Tibial nerve (tissue), 4 donors: Measurements from ENCODE around the gene USP9Y. TPM values are rescaled to one million over a fixed set of nuclear protein-coding genes. Genes with fewer than 3 reads are reported as not detected.

Experiments
- DNase-seq, 2 donors: peaks; one replicate each; pipeline ENCODE4 v3.0.0-alpha.2; 2019; ENCODE audit warnings: low spot score in 2 of 2
- H3K27ac ChIP-seq, 4 donors: fragments of 200-600 bp; sonication (generic) in 3 of 4; one replicate each; pipeline ENCODE4 v1.5.1; 2017 to 2019; ENCODE audit warnings: mild to moderate bottlenecking in 1 of 4
- H3K27me3 ChIP-seq, 2 donors: fragments of 200-600 bp; sonication (generic) in 1 of 2; one replicate each; pipeline versions ENCODE4 v1.5.1 to v1.6.0; 2017 to 2019
- H3K36me3 ChIP-seq, 3 donors: fragments of 200-600 bp; sonication (generic); one replicate each; pipeline ENCODE4 v1.5.1; 2018 to 2019
- H3K4me1 ChIP-seq, 4 donors: fragments of 200-600 bp; sonication (generic) in 3 of 4; one replicate each; pipeline ENCODE4 v1.5.1; 2017 to 2019
- H3K4me3 ChIP-seq, 4 donors: fragments of 200-600 bp; sonication (generic) in 3 of 4; one replicate each; pipeline ENCODE4 v1.5.1; 2017 to 2019; ENCODE audit warnings: mild to moderate bottlenecking in 1 of 4, moderate library complexity in 1 of 4
- H3K9me3 ChIP-seq, 4 donors: fragments of 200-600 bp; sonication (generic) in 3 of 4; one replicate each; pipeline ENCODE4 v1.5.1; 2017 to 2019
- CTCF ChIP-seq, 5 experiments: fragments of 200-600 bp in 3 of 5; fragments of 450-650 bp in 2 of 5; sonication (generic) in 3 of 5; IDR thresholded peaks; one replicate each; pipeline ENCODE4 v1.5.1; 2016 to 2019; ENCODE audit warnings: antibody characterized with exemption in 5 of 5, mild to moderate bottlenecking in 3 of 5, moderate library complexity in 2 of 5
- EP300 ChIP-seq, 2 donors: sonication (generic); formaldehyde crosslinking; IDR thresholded peaks; one replicate each; pipeline ENCODE4 v1.6.1; 2017; ENCODE audit warnings: antibody characterized with exemption in 2 of 2, mild to moderate bottlenecking in 1 of 2
- POLR2A ChIP-seq, 2 donors: fragments of 450-650 bp; IDR thresholded peaks; one replicate each; pipeline ENCODE4 v1.6.1; 2017; ENCODE audit warnings: antibody characterized with exemption in 2 of 2, mild to moderate bottlenecking in 2 of 2, moderate library complexity in 2 of 2
- WGBS, 2 donors: methylation state at CpG; one replicate each; pipeline ENCODE4 v1.1.5; 2018; 5-methylcytosine and 5-hydroxymethylcytosine counted together
- total RNA-seq, 4 donors: library from RNA; depleted of rRNA; stranded (reverse); fragments of >200 nt; gene quantifications; one replicate each; pipeline ENCODE4 v1.1.0, GENCODE V29; 2016

USP9Y gene
- total RNA-seq, 4 donors from 2014 or later = under 0.01 to 23.1 (median 20.8) TPM; not detected in 1

DNA sequence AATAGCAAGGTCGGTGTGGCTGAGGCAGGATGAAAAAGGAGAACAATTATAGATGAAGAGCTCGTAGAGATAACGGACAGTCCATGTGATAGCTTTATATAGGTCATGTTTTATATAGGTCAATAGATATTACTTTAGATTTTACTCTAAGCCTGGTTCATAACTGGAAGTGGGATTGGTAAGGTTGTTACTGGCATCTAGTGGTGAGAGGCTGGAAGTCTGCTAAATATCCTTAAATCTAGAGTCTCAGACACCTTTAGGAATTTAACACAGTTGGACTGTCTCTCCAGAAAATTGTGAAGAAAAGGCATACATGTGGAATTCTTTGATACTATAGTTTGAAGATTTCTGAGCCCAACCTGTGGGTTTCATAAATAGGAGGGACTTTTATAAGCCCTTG, 108.0 kb downstream of the USP9Y start:
- Histone ChIP-seq H3K36me3 (peaks cover 0 to 5% (median 0%) of the 10 kb centered on the region in 3 donors), H3K9me3 (no peaks in the 10 kb centered on the region), H3K27ac (no peak overlapping the region), H3K4me3 (no peak overlapping the region), H3K27me3 (no peaks in the 10 kb centered on the region), H3K4me1 (no peaks in the 10 kb centered on the region)
- WGBS, 2 donors = 44% methylated on average over 3 of the region's 3 CpGs; no CpG with 5 or more reads in 1 of the 2 donors
- no peak for DNase-seq
- TF ChIP-seq EP300 (IDR thresholded peaks at IDR 0.05) = no peak
- no peak for TF ChIP-seq CTCF (IDR thresholded peaks at IDR 0.05)
- TF ChIP-seq POLR2A (IDR thresholded peaks at IDR 0.05) = no peak

GRCh38 chrY:12823408-12823807, 122.4 kb downstream of the USP9Y start:
- H3K36me3 ChIP-seq = peaks cover 0 to 3% (median 0%) of the 10 kb centered on the region in 3 donors
- 69% methylated on average over 1 of the region's 1 CpG; no CpG with 5 or more reads in 1 of the 2 donors for WGBS, 2 donors
- no peaks in the 10 kb centered on the region for H3K27me3 ChIP-seq
- no peaks in the 10 kb centered on the region for H3K9me3 ChIP-seq
- H3K4me1 ChIP-seq = no peaks in the 10 kb centered on the region
- no peak overlapping the region for H3K4me3 ChIP-seq
- DNase-seq = no peak
- TF ChIP-seq POLR2A (IDR thresholded peaks at IDR 0.05) = no peak
- no peak for TF ChIP-seq EP300 (IDR thresholded peaks at IDR 0.05)
- TF ChIP-seq CTCF (IDR thresholded peaks at IDR 0.05) = no peak
- H3K27ac ChIP-seq = no peak overlapping the region

GRCh38 chrY:12826791-12827190, 125.8 kb downstream of the USP9Y start:
- no peaks in the 10 kb centered on the region for H3K36me3 ChIP-seq
- DNase-seq = no peak
- no peak overlapping the region for H3K27ac ChIP-seq
- 100% methylated on average over 1 of the region's 1 CpG; no CpG with 5 or more reads in 1 of the 2 donors for WGBS, 2 donors
- H3K4me3 ChIP-seq = no peak overlapping the region
- no peaks in the 10 kb centered on the region for H3K27me3 ChIP-seq
- H3K9me3 ChIP-seq = no peaks in the 10 kb centered on the region
- no peaks in the 10 kb centered on the region for H3K4me1 ChIP-seq
- TF ChIP-seq CTCF (IDR thresholded peaks at IDR 0.05) = no peak
- TF ChIP-seq EP300 (IDR thresholded peaks at IDR 0.05) = no peak
- TF ChIP-seq POLR2A (IDR thresholded peaks at IDR 0.05) = no peak

DNA sequence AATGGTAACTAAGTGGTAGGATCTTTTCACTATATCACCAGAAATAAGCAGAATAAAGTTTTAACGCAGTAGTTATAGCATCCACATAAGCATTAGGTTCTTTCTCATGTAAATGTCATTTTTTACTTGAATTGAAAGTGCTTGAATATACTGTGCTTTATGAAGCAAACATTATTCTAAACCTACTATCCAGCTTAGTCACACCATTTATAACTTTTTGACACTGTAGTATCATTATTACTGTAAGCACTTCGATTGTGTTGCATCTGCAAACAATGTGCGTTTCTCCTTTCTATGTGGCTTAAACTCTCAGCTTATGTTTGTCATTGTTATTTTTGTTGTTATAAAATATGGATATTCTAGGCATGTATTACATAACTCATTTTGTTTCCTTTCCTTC, 132.3 kb downstream of the USP9Y start:
- Histone ChIP-seq H3K27ac (no peak overlapping the region), H3K4me1 (no peaks in the 10 kb centered on the region), H3K36me3 (peaks cover 0 to 11% (median 0%) of the 10 kb centered on the region in 3 donors), H3K9me3 (no peaks in the 10 kb centered on the region), H3K4me3 (no peak overlapping the region), H3K27me3 (no peaks in the 10 kb centered on the region)
- TF ChIP-seq EP300 (IDR thresholded peaks at IDR 0.05) (no peak), CTCF (IDR thresholded peaks at IDR 0.05) (no peak), POLR2A (IDR thresholded peaks at IDR 0.05) (no peak)
- WGBS, 2 donors = 92% methylated on average over 3 of the region's 3 CpGs; no CpG with 5 or more reads in 1 of the 2 donors
- no peak for DNase-seq

DNA sequence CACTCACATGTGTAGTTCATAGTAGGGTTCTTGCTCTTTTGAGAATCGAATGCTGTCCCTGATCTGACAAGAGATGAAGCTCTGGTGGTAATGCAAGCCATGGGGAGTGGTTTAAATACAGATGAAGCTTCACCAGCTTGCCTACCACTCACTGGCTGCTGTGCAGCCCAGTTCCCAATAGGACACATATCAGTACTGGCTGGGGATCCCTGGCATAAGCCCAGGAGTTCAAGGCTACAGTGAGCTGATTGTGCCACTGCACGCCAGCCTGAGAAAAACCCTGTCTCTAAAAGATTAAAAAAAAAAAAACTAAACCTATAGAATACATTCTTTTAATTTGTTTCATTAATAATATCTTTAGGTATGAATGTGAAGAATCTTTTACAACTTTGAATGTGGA, 136.5 kb downstream of the USP9Y start:
- peaks cover 0 to 18% (median 0%) of the 10 kb centered on the region in 3 donors for H3K36me3 ChIP-seq
- H3K4me3 ChIP-seq = no peak overlapping the region
- WGBS, 2 donors = 96% methylated on average over 2 of the region's 2 CpGs; no CpG with 5 or more reads in 1 of the 2 donors
- no peaks in the 10 kb centered on the region for H3K4me1 ChIP-seq
- H3K27ac ChIP-seq = no peak overlapping the region
- no peak for TF ChIP-seq POLR2A (IDR thresholded peaks at IDR 0.05)
- H3K9me3 ChIP-seq = no peaks in the 10 kb centered on the region
- no peak for DNase-seq
- H3K27me3 ChIP-seq = no peaks in the 10 kb centered on the region

DNA sequence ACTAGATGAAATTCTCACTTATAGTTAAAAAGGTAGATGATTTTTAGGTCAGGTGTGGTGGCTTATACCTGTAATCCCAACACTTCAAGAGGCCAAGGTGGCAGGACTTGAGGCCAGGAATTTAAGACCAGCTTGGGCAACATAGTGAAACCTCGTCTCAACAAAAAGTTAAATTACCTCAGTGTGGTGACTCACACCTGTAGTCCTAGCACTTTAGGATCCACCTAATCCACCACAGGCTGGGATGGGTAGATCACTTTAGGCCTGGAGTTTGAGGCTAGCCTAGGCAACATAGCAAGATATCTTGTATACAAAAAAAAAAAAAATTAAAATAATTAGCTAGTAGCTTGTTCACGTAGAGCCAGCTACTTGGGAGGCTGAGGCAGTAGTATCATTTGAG, 140.3 kb downstream of the USP9Y start:
- Histone ChIP-seq H3K9me3 (no peaks in the 10 kb centered on the region), H3K36me3 (peaks cover 0 to 22% (median 0%) of the 10 kb centered on the region in 3 donors), H3K4me3 (no peak overlapping the region), H3K27me3 (no peaks in the 10 kb centered on the region), H3K4me1 (no peaks in the 10 kb centered on the region), H3K27ac (no peak overlapping the region)
- no peak for TF ChIP-seq CTCF (IDR thresholded peaks at IDR 0.05)
- TF ChIP-seq POLR2A (IDR thresholded peaks at IDR 0.05) = no peak
- no peak for TF ChIP-seq EP300 (IDR thresholded peaks at IDR 0.05)
- WGBS, 2 donors = 79% methylated on average over 2 of the region's 2 CpGs; no CpG with 5 or more reads in 1 of the 2 donors
- no peak for DNase-seq
